AG20443 (cell line): ENCODE results near the gene CAPZA2.
"Not testable (repeated sequence)": the region's sequence is repeated elsewhere in the genome, so short reads cannot be mapped to it uniquely, and the experiment has no call there.

Experiments used
- DNase-seq: peaks from one replicate; pipeline ENCODE4 v3.0.0; 2012; ENCODE audit warnings: low spot score, mixed read lengths

Gene CAPZA2

DNA sequence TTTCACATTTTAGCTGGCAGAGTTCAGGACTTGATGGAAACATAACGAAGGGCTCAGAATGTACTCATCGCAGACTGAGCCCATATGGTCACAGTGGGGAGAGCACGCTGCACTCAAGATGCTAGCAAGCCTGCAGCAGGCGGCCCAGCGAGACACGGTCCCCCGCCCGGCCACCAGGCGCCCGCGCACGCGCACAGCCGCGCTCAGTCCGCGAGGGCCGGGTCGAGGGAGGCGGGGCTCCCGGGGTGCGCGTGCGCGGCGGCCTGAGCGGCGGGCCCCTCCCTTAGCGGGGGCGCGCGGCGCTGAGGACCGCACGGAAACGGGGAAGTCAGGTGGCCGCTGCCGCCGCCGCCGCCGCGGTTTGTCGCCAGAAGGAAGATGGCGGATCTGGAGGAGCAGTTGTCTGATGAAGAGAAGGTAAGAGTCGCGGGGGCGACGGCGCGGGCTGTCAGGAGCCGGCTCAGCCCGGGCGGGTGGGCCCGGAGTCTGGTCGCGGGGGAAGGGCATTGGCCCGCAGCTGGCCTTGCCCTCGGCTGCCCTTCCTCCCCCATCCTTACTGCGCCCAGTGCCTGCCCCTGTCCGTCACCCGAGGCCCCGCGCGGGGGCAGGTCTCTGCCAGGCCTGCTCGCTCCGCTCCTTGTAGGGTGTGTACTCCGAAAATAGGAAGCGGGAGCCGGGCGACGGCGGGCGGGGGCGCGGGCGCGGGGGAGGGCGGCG, at the start of gene CAPZA2:
CAPZA2 (plus strand) TSS at position 354 of the 717 bp plus-strand sequence; CDS start at position 379, 25 bp downstream.
- peak; percentile 100 for DNase-seq

DNA sequence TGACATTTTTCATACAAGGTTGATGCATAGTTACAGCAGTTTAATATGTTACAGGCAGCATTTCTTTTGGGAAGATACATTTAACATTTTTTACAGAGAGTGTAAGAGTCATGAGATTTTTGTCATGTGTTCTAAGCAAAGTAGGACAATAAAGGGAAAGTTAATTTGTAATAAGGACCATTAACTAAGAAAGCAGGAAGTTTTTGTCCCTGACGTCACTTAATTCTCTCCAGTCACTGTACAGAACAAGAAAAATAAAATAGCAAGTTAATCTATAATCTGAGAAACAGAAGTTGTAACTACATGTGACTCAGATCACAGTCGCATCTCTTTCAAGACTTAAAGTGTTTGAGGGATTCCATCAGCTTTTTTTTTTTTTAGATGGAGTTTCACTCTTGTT, 49.5 kb upstream of the CAPZA2 start:
- no peak for DNase-seq

DNA sequence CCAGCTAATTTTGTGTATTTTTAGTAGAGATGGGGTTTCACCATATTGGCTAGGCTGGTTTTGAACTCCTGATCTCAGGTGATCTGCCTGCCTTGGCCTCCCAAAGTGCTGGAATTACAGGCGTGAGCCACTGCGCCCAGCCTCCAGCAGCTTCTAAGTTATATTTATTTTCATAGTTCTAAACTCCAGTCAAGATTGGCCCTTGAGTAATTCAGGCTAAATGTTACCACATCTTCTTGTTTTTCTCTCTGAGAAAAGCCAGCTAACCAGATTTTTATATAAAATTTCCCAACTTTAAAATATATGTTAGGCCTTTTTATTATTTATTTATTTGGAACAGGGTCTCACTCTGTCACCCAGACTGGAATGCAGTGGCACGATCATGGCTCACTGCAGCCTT, 49.0 kb upstream of the CAPZA2 start:
- not testable (repeated sequence) for DNase-seq

DNA sequence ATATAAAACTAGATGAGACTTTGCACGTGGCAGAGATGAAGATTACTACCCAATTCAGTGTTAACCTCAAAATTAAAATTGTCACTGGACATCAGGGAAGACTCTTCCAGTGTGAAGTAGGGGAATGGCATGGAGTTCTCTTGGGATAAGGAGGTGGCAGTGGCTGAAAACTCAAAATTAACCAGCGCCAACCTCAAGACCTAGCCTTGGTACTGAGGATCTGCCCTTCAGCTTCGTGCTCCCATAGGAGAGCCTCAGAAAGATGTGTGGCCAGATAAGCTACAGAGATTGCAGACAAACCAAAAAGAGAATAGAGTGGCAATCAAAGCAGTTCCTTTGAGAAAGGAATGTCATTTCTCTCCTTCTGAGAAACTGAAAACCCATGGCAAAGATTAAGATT, 47.3 kb upstream of the CAPZA2 start:
- no peak for DNase-seq

DNA sequence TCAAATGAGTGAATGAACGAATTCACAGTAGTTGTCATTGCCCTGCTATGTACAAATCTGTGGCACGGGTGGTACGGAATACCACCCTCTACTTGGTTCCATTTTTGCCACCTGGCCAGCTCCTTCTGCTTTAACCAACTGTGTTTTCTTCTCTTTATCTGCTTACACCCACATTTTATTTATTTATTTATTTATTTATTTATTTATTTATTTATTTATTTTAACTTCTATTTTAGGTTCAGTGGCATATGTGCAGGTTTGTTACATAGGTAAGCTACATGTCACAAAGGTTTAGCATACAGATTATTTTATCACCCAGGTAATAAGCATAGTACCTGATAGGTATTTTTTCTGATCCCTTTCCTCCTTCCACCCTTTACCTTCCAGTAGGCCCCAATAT, 42.2 kb upstream of the CAPZA2 start:
- no peak for DNase-seq

DNA sequence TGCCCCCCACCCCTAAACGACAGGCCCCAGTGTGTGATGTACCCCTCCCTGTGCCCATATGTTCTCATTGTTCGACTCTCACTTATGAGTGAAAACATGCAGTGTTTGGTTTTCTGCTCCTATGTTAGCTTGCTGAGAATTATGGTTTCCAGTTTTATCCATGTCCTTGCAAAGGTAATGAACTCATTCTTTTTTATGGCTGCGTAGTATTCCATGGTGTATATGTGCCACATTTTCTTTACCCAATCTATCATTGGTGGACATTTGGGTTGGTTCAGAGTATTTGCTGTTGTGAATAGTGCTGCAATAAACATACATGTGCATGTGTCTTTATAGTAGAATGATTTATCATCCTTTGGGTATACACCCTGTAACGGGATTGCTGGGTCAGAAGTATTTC, 40.7 kb upstream of the CAPZA2 start:
- DNase-seq: not testable (repeated sequence)

DNA sequence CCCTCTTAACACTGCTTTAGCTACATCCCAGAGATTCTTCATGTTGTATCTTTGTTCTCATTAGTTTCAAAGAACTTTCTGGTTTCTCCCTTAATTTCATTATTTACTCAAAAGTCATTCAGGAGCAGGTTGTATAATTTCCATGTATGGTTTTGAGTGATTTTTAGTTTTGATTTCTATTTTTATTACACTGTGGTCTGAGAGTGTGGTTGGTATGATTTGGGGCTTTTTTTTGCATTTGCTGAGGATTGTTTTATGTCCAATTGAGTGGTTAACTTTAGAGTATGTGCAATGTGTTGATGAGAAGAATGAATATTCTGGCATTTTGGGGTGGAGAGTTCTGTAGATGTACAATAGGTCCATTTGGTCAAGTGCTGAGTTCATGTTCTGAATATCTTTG, 37.9 kb upstream of the CAPZA2 start:
- no peak for DNase-seq

DNA sequence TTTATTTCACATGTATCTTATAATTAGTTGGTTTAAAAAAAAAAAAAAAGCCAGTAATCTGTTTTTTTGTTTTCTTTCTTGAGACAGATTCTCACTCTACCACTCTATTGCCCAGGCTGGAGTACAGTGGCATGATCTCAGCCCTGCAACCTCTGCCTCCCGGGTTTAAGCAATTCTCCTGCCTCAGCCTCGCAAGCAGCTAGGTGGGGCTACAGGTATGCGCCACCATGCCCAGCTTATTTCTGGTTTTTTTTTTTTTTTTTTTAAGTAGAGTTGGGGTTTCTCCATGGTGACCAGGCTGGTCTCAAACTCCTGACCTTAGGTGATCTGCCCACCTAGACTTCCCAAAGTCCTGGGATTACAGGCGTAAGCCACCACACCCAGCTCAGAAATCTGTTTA, 34.1 kb upstream of the CAPZA2 start:
- no peak for DNase-seq

DNA sequence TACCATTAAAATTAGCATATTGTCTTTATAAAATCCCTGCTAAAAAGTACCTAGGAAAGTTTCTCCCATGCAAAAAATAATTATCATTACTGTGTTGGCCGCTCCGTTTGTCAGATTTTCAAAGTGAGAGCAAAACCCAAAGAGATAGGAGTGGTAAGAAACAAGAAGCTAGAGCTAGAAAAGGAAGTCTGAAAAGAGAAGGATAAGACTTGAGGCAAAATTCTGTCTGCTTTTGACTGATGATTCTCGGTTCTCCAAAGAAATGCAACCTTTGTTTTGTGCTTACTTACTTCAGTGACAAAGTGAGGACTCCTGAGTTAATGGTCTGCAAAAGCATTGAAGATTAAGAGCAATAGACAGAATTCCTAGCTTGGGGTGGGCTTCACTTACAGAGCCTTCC, 33.3 kb upstream of the CAPZA2 start:
- DNase-seq: no peak

DNA sequence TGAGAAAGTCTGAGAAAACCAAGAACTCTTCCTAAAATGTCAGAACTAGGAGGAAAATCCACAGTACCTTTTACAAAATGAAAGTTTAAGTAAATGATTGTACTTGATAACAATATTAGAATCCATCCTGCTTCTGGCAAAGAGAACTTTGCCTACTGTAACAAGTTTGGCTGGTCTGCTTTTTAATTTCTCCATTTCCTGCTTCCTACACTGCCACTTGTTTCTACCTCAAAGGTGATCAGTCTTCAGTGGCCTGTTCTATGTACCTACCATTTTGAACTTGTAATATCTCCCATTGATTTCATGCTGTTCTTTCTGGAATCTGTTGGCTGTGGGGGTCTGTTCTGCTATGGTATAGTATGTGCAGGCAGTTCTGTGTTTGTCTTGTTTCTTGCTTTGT, 32.9 kb upstream of the CAPZA2 start:
- DNase-seq: no peak

DNA sequence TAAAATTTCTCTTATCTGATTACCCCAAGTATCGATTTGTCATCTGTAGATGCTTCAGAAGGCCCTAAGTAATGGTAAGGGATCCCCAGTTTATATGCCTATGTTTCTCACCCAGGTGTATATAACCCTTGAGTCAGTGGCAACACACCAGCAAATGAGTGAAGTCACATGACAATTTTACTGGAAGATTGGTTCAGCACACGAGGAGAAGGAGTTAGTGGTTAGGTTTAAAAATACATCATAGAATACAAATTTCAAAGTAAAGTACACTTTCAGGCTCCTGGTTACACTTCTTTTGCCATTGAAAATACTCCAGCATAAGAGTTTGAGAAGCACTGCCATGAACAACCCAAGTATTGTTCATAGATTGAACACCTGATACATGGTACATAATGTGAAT, 29.7 kb upstream of the CAPZA2 start:
- DNase-seq: no peak

DNA sequence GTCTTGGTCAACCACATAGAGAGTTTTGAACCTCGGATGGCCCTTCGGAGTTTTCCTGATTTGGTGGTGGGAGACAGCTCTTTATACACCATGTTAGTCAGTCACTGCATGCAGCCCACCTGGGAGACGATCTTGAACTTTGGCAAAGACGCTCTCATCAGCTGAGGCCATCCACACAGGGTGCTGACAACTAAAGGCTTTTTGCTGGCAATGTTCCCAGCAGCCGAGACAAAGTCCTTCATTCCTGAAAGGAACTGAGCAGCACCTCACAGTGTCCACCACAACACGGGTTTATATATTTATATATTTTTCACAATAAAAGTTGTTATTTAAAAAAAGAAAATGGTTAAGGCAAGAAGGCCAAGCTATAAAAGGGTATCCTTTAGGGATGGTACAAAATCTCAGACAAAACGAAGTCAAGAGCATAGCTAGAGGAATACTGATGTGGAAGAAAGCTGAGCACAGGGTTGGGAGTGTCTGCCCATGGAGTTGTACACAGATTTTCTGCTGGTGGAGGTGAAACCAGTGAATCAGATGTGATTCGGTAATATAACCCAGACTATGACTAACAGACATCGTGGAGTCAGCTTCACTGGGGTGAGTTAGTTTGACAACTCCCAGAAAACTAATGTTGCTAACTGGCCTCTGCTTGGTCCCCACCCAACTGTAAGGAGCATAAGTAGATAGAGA, 27.4 kb upstream of the CAPZA2 start:
- peak; percentile 54 for DNase-seq

DNA sequence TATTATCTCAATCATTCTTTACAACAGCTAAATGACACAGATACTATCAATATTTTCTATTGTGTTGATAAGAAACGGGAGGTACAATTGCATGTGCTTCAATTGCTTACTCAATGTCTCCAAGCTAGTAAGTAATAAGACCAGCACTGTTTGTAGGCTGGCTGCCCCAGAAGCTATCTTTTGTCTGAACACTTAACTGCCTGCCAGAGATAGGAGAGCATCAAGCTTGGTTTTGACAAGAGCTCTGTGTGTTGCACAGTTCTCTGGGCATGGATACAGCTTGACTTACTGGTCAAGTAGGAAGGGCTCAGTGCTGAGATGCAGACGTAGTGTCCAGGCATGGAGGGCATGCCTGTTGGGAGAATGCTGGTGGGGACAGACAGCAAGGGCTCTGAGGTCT, 26.3 kb upstream of the CAPZA2 start:
- DNase-seq: no peak

DNA sequence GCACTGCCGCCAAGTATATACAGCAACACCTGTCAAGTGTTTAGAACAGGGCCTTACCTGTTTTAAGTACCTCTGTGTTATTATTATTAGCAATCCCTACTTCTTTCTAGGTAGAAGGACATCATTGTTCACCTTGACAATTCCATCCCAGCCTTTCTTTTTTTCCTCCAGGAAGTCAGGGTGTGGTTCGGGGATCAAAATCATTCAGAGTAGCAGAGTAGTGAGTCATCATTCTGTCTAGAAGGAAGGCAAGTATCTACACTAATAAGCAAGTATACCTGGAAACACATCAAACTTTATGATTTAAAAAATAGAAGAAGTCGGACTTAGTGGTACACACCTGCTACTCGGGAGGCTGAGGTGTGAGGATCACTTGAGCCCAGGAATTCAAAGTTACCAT, 25.5 kb upstream of the CAPZA2 start:
- no peak for DNase-seq

DNA sequence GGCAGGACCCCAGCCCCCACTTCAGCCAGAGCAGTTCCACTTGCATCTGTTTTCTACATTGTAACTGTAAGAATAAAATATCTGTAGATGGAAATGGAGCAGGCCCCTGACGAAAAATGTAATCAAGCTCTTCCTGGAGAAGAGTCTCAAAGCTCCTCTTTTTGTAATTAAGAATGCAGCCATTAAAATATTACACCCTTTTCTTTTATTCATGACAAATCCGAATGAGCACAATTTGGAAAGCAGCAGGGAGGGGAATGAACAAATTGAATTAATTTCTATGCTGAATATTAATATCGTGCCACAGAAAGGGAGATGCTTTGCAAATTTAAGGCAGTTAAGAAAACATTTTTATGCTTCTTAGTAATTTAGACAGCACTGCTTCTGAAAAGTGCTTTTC, 24.8 kb upstream of the CAPZA2 start:
- no peak for DNase-seq

DNA sequence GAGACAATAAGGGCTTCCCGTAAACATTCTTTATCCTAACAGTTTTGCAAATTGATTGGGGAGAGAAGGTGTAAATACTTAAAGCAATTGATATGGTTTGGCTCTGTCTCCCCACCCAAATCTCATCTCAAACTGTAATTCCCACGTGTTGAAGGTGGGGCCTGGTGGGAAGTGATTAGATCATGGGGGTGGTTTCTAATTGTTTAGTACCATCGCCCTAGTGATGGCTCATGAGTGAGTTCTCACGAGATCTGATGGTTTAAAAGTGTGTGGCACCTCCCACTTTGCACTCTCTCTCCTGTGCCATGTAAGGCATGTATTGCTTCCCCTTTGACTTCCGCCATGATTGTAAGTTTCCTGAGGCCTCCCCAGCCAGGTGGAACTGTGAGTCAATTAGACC, 22.1 kb upstream of the CAPZA2 start:
- no peak for DNase-seq

DNA sequence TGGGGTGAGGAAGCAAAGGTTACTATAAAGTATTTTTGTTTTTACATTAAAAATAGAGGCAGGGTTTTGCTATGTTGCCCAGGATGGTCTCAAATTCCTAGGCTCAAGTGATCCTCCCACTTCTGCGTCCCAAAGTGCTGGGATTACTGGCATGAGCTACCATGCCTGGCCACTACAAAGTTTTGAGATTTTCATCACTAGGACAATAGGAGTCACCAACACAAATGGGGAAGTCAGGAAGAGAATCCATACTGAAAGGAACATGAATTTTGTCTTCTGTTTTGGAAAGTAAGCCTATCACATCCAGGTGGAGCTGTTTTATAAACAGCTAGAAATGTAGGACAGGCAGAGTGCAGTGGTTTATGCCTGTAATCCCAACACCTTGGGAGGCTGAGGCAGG, 20.0 kb upstream of the CAPZA2 start:
- DNase-seq: no peak

DNA sequence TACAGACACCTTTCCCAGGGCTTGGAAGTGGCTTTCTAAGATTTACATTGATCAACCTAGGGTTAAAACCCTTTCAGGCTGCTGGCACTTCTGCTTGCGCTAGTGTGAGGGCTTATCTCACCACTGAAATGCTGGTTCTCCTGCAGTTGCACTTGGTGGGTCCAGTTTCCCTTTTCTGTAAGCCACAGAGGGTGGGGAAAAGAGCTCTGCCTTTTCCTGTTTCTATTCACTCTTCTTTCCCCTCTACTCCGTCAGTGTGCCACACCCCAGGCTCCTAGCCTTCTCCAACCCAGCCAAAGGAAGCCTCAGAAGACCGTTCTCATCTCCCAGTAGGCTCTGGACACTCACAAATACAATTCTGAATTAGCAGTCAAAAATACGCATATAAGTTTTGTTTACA, 19.0 kb upstream of the CAPZA2 start:
- DNase-seq: no peak

DNA sequence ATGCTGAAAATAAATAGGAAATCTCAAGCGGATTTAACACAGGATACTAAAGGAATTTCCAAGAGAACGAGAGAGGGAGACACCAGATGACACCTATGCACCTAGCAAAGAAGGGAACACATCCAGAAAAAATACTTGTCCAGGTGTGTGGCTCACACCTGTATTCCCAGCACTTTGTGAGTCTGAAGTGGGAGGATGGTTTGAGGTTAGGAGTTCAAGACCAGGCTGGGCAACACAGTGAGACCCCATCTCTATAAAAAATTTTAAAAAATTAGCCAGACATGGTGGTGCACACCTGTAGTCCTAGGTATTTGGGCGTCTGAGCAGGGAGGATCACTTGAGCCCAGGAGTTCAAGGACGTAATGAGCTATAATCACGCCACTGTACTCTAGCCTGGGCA, 11.2 kb upstream of the CAPZA2 start:
- no peak for DNase-seq

DNA sequence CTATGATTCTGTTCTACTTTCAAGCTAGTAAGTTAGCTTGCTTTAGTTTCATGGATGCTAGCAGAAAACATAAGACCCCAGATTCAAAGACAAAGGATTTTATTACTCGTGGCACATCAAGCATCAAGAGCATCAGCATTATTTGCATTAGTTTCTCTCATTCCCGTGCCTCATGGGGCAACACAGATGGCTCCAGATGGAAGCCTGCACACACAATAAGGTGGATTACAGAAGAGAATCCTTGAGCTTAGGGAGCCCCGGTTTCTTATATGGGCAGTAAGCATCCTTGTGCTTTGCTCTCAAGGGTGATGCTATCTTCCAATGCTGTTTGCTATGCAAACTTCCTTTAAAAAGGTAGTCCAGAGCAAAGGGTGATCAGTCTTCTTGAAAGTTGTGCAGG, 10.7 kb upstream of the CAPZA2 start:
- DNase-seq: no peak

DNA sequence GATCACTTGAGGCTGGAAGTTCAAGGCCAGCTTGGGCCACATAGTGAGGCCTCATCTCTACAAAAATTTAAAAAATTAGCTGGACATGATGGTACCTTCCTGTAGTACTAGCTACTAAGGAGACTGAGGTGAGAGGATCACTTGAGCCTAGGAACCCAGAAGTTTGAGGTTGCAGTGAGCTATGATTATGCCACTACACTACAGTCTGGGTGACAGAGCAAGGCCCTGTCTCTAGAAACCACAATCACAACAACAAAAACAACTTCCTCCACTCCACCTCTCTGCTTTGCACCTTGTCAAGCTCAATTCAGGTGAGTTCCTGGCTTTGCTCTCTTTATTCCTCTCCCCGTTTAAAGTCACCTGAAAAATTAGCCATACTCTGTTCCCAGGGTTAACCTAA, 8.3 kb upstream of the CAPZA2 start:
- DNase-seq: no peak

DNA sequence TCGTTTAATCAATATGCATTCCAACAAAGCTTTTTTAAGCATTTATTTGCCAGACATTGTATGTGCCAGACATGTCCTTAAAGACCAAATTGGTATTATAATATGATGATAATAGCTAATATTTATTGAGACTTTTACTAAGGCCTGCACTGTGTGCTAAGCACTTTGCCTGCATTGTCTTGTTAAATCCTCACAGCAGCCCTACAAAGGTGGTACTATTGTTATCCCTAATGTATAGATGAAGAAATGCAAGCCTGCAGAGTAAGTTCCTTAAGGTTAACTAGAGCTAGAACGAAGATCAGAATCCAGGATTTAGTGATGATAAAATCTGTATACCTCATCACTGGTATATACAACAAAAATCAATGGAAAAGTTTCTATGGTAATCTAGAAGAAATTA, 5.3 kb upstream of the CAPZA2 start:
- DNase-seq: no peak

DNA sequence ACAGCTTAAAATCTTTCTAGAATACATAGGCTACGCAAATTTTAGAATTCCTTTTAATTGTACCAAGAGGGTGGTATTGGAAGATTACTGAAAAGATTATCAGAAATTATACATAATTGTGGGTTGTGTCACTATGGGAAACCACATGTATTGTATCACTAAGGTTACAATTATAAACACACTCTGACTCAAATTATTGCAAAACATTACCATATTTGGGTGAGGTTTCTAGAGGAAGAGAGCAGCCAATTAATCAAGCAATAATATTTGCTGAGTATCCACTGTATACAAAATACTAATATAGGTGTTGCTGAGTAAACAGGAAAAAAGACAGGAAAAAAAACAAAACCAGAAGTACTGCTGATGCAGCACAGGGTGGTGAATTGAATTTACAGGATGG, 3.1 kb upstream of the CAPZA2 start:
- DNase-seq: peak; percentile 55

DNA sequence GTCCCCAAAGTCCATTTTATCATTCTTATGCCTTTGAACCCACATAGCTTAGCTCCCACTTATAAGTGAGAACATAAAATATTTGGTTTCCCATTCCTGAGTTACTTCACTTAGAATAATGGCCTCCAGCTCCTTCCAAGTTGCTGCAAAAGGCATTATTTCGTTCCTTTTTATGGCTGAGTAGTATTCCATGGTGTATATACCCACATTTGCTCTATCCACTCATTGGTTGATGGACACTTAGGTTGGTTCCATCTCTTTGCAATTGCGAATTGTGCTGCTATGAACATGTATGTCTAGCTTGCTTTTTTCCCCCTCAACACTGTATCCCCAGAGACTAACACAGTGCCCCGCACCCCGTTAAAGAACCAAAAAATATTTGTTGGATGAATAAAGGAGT, 670 bp upstream of the CAPZA2 start:
- DNase-seq: no peak
